Endothelial cell of umbilical vein (primary cell): ENCODE results near the gene MAPT. TPM values are rescaled to one million over a fixed set of nuclear protein-coding genes. Genes with fewer than 3 reads are reported as not detected.
"Not testable (repeated sequence)": the region's sequence is repeated elsewhere in the genome, so short reads cannot be mapped to it uniquely, and the experiment has no call there.

Experiments
- BruUV-seq: library from RNA; stranded (reverse); fragments of 400-500 nt; replicated peaks from 2 replicates; lab custom pipeline; 2021; lab: Mats Ljungman, UMichigan
- CTCF ChIA-PET: fragments of 300-600, 350-600 bp; sonication (Branson Sonifier 250); formaldehyde crosslinking; loops from one replicate; lab custom pipeline; 2021; ENCODE audit warnings: antibody characterized with exemption, inconsistent platforms; lab: Charles Lee
- POLR2A ChIA-PET: fragments of 300-600, 350-600 bp; sonication (Branson Sonifier 250); formaldehyde crosslinking; loops from one replicate; lab custom pipeline; 2021; ENCODE audit warnings: antibody characterized with exemption, inconsistent platforms; lab: Charles Lee
- DNase-seq: peaks from one replicate; pipeline ENCODE4 v3.0.0-alpha.2; 2011; ENCODE audit warnings: low read depth, low spot score
- FAIRE-seq: peaks from 2 replicates; lab custom pipeline; 2011; peaks lifted over from hg19 to GRCh38; lab: Jason Lieb, UNC
- H2AFZ ChIP-seq: 2 replicates; pipeline ENCODE4 v1.6.0; 2012; ENCODE audit warnings: low read depth, low read length, control low read depth, inconsistent platforms
- H3K27ac ChIP-seq: 2 replicates; pipeline ENCODE4 v1.5.1; 2011; ENCODE audit warnings: low read depth, mild to moderate bottlenecking, control low read depth, low read length, moderate library complexity; ENCODE audit not compliant: insufficient read depth
- H3K27me3 ChIP-seq, 2 experiments: 2 replicates each; pipeline versions ENCODE4 v1.6.0 to v1.6.1; 2011; ENCODE audit warnings: low read length in 2 of 2, mixed read lengths in 1 of 2; ENCODE audit not compliant: control insufficient read depth in 2 of 2, insufficient read depth in 2 of 2
- H3K36me3 ChIP-seq, 2 experiments: 2 replicates in 1 of 2; 3 replicates in 1 of 2; pipeline ENCODE4 v1.5.1; 2011; ENCODE audit warnings: low read length in 2 of 2, mild to moderate bottlenecking in 1 of 2, moderate library complexity in 1 of 2; ENCODE audit not compliant: control insufficient read depth in 2 of 2, insufficient read depth in 2 of 2; ENCODE audit errors: extremely low read depth in 1 of 2
- H3K4me1 ChIP-seq: 3 replicates; pipeline ENCODE4 v1.5.1; 2011; ENCODE audit warnings: mild to moderate bottlenecking, low read length; ENCODE audit not compliant: control insufficient read depth, insufficient read depth; ENCODE audit errors: extremely low read depth
- H3K4me2 ChIP-seq: 2 replicates; pipeline ENCODE4 v1.6.1; 2011; ENCODE audit warnings: low read length, control low read depth, mixed read lengths; ENCODE audit not compliant: insufficient read depth
- H3K4me3 ChIP-seq, 3 experiments: fragments of 200-600 bp in 1 of 3; sonication (generic), shearing (Covaris generic) in 1 of 3; replicated peaks in 1 of 3; 2 replicates each; pipeline ENCODE4 v1.5.1; 2011 to 2016; ENCODE audit warnings: control low read depth in 3 of 3, low read length in 3 of 3, mild to moderate bottlenecking in 2 of 3, inconsistent platforms in 1 of 3, low read depth in 1 of 3, moderate library complexity in 1 of 3; ENCODE audit not compliant: insufficient read depth in 1 of 3
- H3K79me2 ChIP-seq: 2 replicates; pipeline ENCODE4 v1.6.0; 2012; ENCODE audit warnings: low read length, inconsistent platforms; ENCODE audit not compliant: control insufficient read depth, insufficient read depth
- H3K9ac ChIP-seq: replicated peaks from 2 replicates; pipeline ENCODE3; 2011; ENCODE audit warnings: low read length, control low read depth; ENCODE audit not compliant: insufficient read depth; ENCODE audit errors: extremely low read depth
- H3K9me1 ChIP-seq: replicated peaks from 3 replicates; pipeline ENCODE4 v1.6.0; 2011; ENCODE audit warnings: mild to moderate bottlenecking, low read length; ENCODE audit not compliant: control insufficient read depth, insufficient read depth; ENCODE audit errors: extremely low read depth
- H3K9me3 ChIP-seq: replicated peaks from 2 replicates; pipeline ENCODE4 v1.5.1; 2012; ENCODE audit warnings: low read length, inconsistent platforms; ENCODE audit not compliant: control insufficient read depth, insufficient read depth
- H4K20me1 ChIP-seq: replicated peaks from 2 replicates; pipeline ENCODE3; 2011; ENCODE audit warnings: mild to moderate bottlenecking, low read length; ENCODE audit not compliant: control insufficient read depth, insufficient read depth; ENCODE audit errors: extremely low read depth
- CTCF ChIP-seq, 2 donors: IDR thresholded peaks; 1 replicate in 1 of 2; 2 replicates in 1 of 2; pipeline ENCODE4 v1.5.1; 2011; ENCODE audit warnings: low read length in 2 of 2, mild to moderate bottlenecking in 2 of 2, moderate library complexity in 2 of 2, control low read depth in 1 of 2, inconsistent platforms in 1 of 2, low read depth in 1 of 2; ENCODE audit not compliant: insufficient read depth in 1 of 2; ENCODE audit errors: extremely low read depth in 1 of 2
- EZH2 ChIP-seq: IDR thresholded peaks from 2 replicates; pipeline ENCODE4 v1.6.1; 2012; ENCODE audit warnings: borderline replicate concordance, low read depth, mild to moderate bottlenecking, moderate library complexity, low read length, inconsistent platforms; ENCODE audit not compliant: severe bottlenecking
- FOS ChIP-seq: IDR thresholded peaks from 2 replicates; pipeline ENCODE4 v1.6.1; 2011; ENCODE audit warnings: mild to moderate bottlenecking, low read length, moderate library complexity, borderline replicate concordance; ENCODE audit not compliant: insufficient read depth
- GATA2 ChIP-seq: IDR thresholded peaks from 2 replicates; pipeline ENCODE4 v1.7.0; 2011; ENCODE audit warnings: low read depth, mild to moderate bottlenecking, moderate library complexity, mixed read lengths, low read length; ENCODE audit not compliant: insufficient read length, insufficient read depth
- JUN ChIP-seq: IDR thresholded peaks from 2 replicates; pipeline ENCODE4 v1.6.1; 2011; ENCODE audit warnings: borderline replicate concordance, low read depth; ENCODE audit not compliant: insufficient read length, insufficient read depth
- MAX ChIP-seq: IDR thresholded peaks from 2 replicates; pipeline ENCODE4 v1.6.1; 2011; ENCODE audit not compliant: insufficient read depth, insufficient read length
- MYC ChIP-seq: IDR thresholded peaks from one replicate; pipeline ENCODE4 v1.6.1; 2011; ENCODE audit warnings: mild to moderate bottlenecking, low read depth, low read length
- POLR2A ChIP-seq: IDR thresholded peaks from 2 replicates; pipeline ENCODE4 v1.6.1; 2012; ENCODE audit warnings: low read depth, mild to moderate bottlenecking, control low read depth, low read length
- POLR2AphosphoS5 ChIP-seq: IDR thresholded peaks from 2 replicates; pipeline ENCODE4 v1.6.1; 2012; ENCODE audit warnings: low read depth, mild to moderate bottlenecking, control low read depth, low read length, moderate library complexity; ENCODE audit not compliant: insufficient read depth
- dilution Hi-C: fragments of 300-500 bp; cut with MboI; formaldehyde crosslinking; loops from one replicate; pipeline ENCODE4 v1.15.0; 2019; ENCODE audit warnings: low sequenced_read_pairs; ENCODE audit not compliant: extremely low pct_ligation_motif_present
- intact Hi-C: fragments of 100-400 bp; cut with micrococcal nuclease; formaldehyde crosslinking; loops from one replicate; pipeline ENCODE4 v1.10.0; 2022
- polyA plus RNA-seq, 4 experiments: library from polyadenylated mRNA; depleted of rRNA in 3 of 4; stranded (reverse) in 3 of 4; unstranded in 1 of 4; fragments of >200 nt; gene quantifications; 2 replicates each; pipeline versions ENCODE4 v1.2.1 to v1.2.3, GENCODE V29; 2011 to 2012; ENCODE audit warnings: missing spikeins in 1 of 4
- total RNA-seq: library from RNA; stranded (reverse); gene quantifications from 2 replicates; pipeline ENCODE4 v1.2.3, GENCODE V29; 2021

MAPT gene
- total and polyA plus RNA-seq, 2 donors (not counting 3 experiments of a cell fraction or from before 2014, with no cell fraction given) = 0.04 to 0.51 TPM

- DNase-seq (no peak), FAIRE-seq (no peak)
- no TSS peak for BruUV-seq
- Histone ChIP-seq H3K9me3 (no peaks in the 10 kb centered on the region), H3K9me1 (no peaks in the 10 kb centered on the region), H3K27me3 (peaks cover 0 to 4% of the 10 kb centered on the region in 2 experiments), H4K20me1 (no peaks in the 10 kb centered on the region), H3K4me2 (no peak overlapping the region), H3K4me3 (no peak overlapping the region), H3K4me1 (no peaks in the 10 kb centered on the region), H3K36me3 (no peaks in the 10 kb centered on the region), H2AFZ (no peak overlapping the region), H3K79me2 (no peaks in the 10 kb centered on the region), H3K27ac (no peak overlapping the region), H3K9ac (no peak overlapping the region)
- ChIA-PET CTCF (interaction anchor here (1.2 to 2.4 kb wide), 2 partner anchors 9 to 30 kb away, joined by 7 to 8 read pairs; no protein-coding TSS in a partner anchor), POLR2A (no interaction called here)
- no peak for TF ChIP-seq JUN
- no peak for TF ChIP-seq POLR2A
- no peak for TF ChIP-seq MYC
- TF ChIP-seq MAX = no peak
- no peak for TF ChIP-seq GATA2
- no peak for TF ChIP-seq CTCF (IDR thresholded peaks at IDR 0.05; ENCODE audit: extremely low read depth in 1 of 2, insufficient read depth in 1 of 2, low read depth in 1 of 2, low read length in 2 of 2)
- no peak for TF ChIP-seq POLR2AphosphoS5
- TF ChIP-seq FOS = no peak
- TF ChIP-seq EZH2 = no peak
- intact Hi-C loops = no loop called here
- dilution Hi-C loops = no loop called here
Observed at GRCh38 chr17:45861165-45861564, 33.2 kb upstream of the MAPT start.

GRCh38 chr17:45862127-45862526 lies 32.2 kb upstream of the MAPT start:
- H3K27ac ChIP-seq, dilution Hi-C loops, H3K36me3 ChIP-seq, H4K20me1 ChIP-seq, intact Hi-C loops, H3K4me2 ChIP-seq, H2AFZ ChIP-seq, H3K9me1 ChIP-seq, DNase-seq, POLR2A ChIA-PET, FAIRE-seq, H3K9ac ChIP-seq, H3K4me1 ChIP-seq, H3K27me3 ChIP-seq, H3K4me3 ChIP-seq, H3K9me3 ChIP-seq, H3K79me2 ChIP-seq, BruUV-seq: not testable (repeated sequence)
- CTCF ChIA-PET = interaction anchor here (1.2 to 2.4 kb wide), 2 partner anchors 10 to 31 kb away, joined by 7 to 8 read pairs; no protein-coding TSS in a partner anchor
